HG03280 (cell line): ENCODE measurements around the gene TANK.
"Not testable (repeated sequence)": the region's sequence is repeated elsewhere in the genome, so short reads cannot be mapped to it uniquely, and the experiment has no call there.

Source experiments
- ATAC-seq: cut with Tn5 transposase; IDR thresholded peaks from one replicate; pipeline ENCODE4 v1.9.1; 2021; ENCODE audit warnings: mild to moderate bottlenecking, moderate library complexity; ENCODE audit not compliant: unreplicated experiment

TANK gene

GRCh38 chr2:161132384-161132783, 27.8 kb upstream of the TANK start:
- ATAC-seq, result not testable (repeated sequence)

- no peak for ATAC-seq
Observed at GRCh38 chr2:161133366-161133765, 26.9 kb upstream of the TANK start.

- ATAC-seq, result no peak
Observed at GRCh38 chr2:161134547-161135518, 25.4 kb upstream of the TANK start.

GRCh38 chr2:161135951-161136593, 24.2 kb upstream of the TANK start:
- ATAC-seq, result no peak

- ATAC-seq, result peak; percentile 77
Observed at GRCh38 chr2:161136696-161137324, 23.4 kb upstream of the TANK start.

GRCh38 chr2:161138429-161138828, 21.8 kb upstream of the TANK start:
- ATAC-seq, result peak; percentile 29

GRCh38 chr2:161139098-161139987, 20.9 kb upstream of the TANK start:
- peak; percentile 31 for ATAC-seq

- peak; percentile 37 for ATAC-seq
Observed at GRCh38 chr2:161141033-161141432, 19.2 kb upstream of the TANK start.

GRCh38 chr2:161146209-161146775, 13.9 kb upstream of the TANK start:
- no peak for ATAC-seq

- no peak for ATAC-seq
Observed at GRCh38 chr2:161146996-161147395, 13.2 kb upstream of the TANK start.

GRCh38 chr2:161147856-161148255, 12.4 kb upstream of the TANK start:
- no peak for ATAC-seq

- ATAC-seq, result no peak
Observed at GRCh38 chr2:161150704-161151103, 9.5 kb upstream of the TANK start.

- no peak for ATAC-seq
Observed at GRCh38 chr2:161152302-161152701, 7.9 kb upstream of the TANK start.

- no peak for ATAC-seq
Observed at GRCh38 chr2:161158882-161159281, 1.3 kb upstream of the TANK start.

- peak; percentile 8 for ATAC-seq
Observed at GRCh38 chr2:161159456-161160225, 587 bp upstream of the TANK start.

GRCh38 chr2:161161074-161161706, 962 bp downstream of the TANK start:
- peak; percentile 26 for ATAC-seq

GRCh38 chr2:161163440-161163839, 3.2 kb downstream of the TANK start:
- no peak for ATAC-seq

GRCh38 chr2:161164161-161164560, 3.9 kb downstream of the TANK start:
- no peak for ATAC-seq

- no peak for ATAC-seq
Observed at GRCh38 chr2:161165266-161165665, 5.0 kb downstream of the TANK start.
